K562 (cell line): ENCODE data around the gene KLF2. TPM values are rescaled to one million over a fixed set of nuclear protein-coding genes. Genes with fewer than 3 reads are reported as not detected.
A peak's percentile ranks its signal among the peaks of the same experiment; 100 is the strongest.
"Not testable (repeated sequence)": the region's sequence is repeated elsewhere in the genome, so short reads cannot be mapped to it uniquely, and the experiment has no call there.

Source experiments
- ATAC-seq: fragments of 200-7000 bp; cut with Tn5 transposase; 3 replicates; pipeline ENCODE4 v1.9.1; 2020; ENCODE audit warnings: moderate library complexity
- BruUV-seq: library from RNA; stranded (reverse); fragments of 400-500 nt; replicated peaks from 2 replicates; lab custom pipeline; 2021; lab: Mats Ljungman, UMichigan
- CTCF ChIA-PET: fragments of 300-600 bp; formaldehyde crosslinking; extraction: SDS; loops from one replicate; lab custom pipeline; 2021; ENCODE audit warnings: low intra/inter-chr PET ratio; lab: Yijun Ruan, JAX
- POLR2A ChIA-PET: fragments of 300-600, 350-650 bp; sonication (Branson Sonifier 250); formaldehyde crosslinking; extraction: SDS; loops from one replicate; lab custom pipeline; 2021; ENCODE audit warnings: antibody characterized with exemption, inconsistent platforms; lab: Yijun Ruan, JAX
- DNase-seq, 4 experiments: peaks; one replicate each; pipeline versions ENCODE4 v3.0.0 to v3.0.0-alpha.2; 2011 to 2018; ENCODE audit warnings: low spot score in 3 of 4, mixed read lengths in 3 of 4; ENCODE audit errors: extremely low read depth in 1 of 4
- FAIRE-seq: peaks from 2 replicates; lab custom pipeline; 2011; peaks lifted over from hg19 to GRCh38; lab: Jason Lieb, UNC
- H2AFZ ChIP-seq: 2 replicates; pipeline ENCODE4 v1.6.0; 2011; ENCODE audit warnings: low read depth, low read length, control low read depth, inconsistent platforms
- H3K27ac ChIP-seq: fragments of 200-600 bp; 3 replicates; pipeline ENCODE4 v1.8.0; 2011; ENCODE audit warnings: low read depth, mild to moderate bottlenecking, control low read depth, inconsistent platforms, low read length, moderate library complexity, mixed read lengths; ENCODE audit errors: extremely low read depth
- H3K27me3 ChIP-seq, 2 experiments: fragments of 300-600 bp in 1 of 2; 2 replicates in 1 of 2; 3 replicates in 1 of 2; pipeline versions ENCODE4 v1.6.0 to v1.8.0; 2011; ENCODE audit warnings: inconsistent platforms in 2 of 2, low read length in 2 of 2, mild to moderate bottlenecking in 1 of 2, mixed read lengths in 1 of 2, moderate library complexity in 1 of 2; ENCODE audit not compliant: control insufficient read depth in 2 of 2, insufficient read depth in 2 of 2
- H3K36me3 ChIP-seq: fragments of 300-600 bp; 3 replicates; pipeline ENCODE4 v1.8.0; 2011; ENCODE audit warnings: mild to moderate bottlenecking, low read length, inconsistent platforms; ENCODE audit not compliant: control insufficient read depth, insufficient read depth
- H3K4me1 ChIP-seq, 2 experiments: fragments of 200-600 bp in 1 of 2; replicated peaks in 1 of 2; 2 replicates in 1 of 2; 3 replicates in 1 of 2; pipeline versions ENCODE4 v1.5.1 to v1.8.0; 2011; ENCODE audit warnings: inconsistent platforms in 2 of 2, low read length in 2 of 2, mild to moderate bottlenecking in 1 of 2, mixed read lengths in 1 of 2, moderate library complexity in 1 of 2; ENCODE audit not compliant: control insufficient read depth in 2 of 2, insufficient read depth in 2 of 2
- H3K4me2 ChIP-seq: 2 replicates; pipeline ENCODE4 v1.6.1; 2011; ENCODE audit warnings: low read length, control low read depth, inconsistent platforms, mixed read lengths; ENCODE audit not compliant: insufficient read depth
- H3K4me3 ChIP-seq: fragments of 200-600 bp; sonication (generic), shearing (Covaris generic); 2 replicates; pipeline ENCODE4 v1.5.1; 2016; ENCODE audit warnings: control low read depth, inconsistent platforms
- H3K79me2 ChIP-seq: fragments of 200-600 bp; 3 replicates; pipeline ENCODE4 v1.8.0; 2011; ENCODE audit warnings: low read length, inconsistent platforms; ENCODE audit not compliant: control insufficient read depth, insufficient read depth
- H3K9ac ChIP-seq, 2 experiments: 2 replicates each; pipeline versions ENCODE4 v1.6.0 to v1.6.1; 2011; ENCODE audit warnings: low read depth in 2 of 2, low read length in 2 of 2, control low read depth in 1 of 2, inconsistent platforms in 1 of 2, mild to moderate bottlenecking in 1 of 2, mixed read lengths in 1 of 2; ENCODE audit not compliant: insufficient read depth in 1 of 2
- H3K9me1 ChIP-seq: one replicate; pipeline ENCODE4 v1.6.0; 2011; ENCODE audit warnings: inconsistent platforms, mild to moderate bottlenecking, low read length, moderate library complexity; ENCODE audit not compliant: control insufficient read depth, insufficient read depth
- H3K9me3 ChIP-seq: replicated peaks from 2 replicates; pipeline ENCODE4 v1.5.1; 2011; ENCODE audit warnings: low read depth, low read length, inconsistent platforms; ENCODE audit not compliant: control insufficient read depth, insufficient read depth
- H4K20me1 ChIP-seq: replicated peaks from 2 replicates; pipeline ENCODE4 v1.6.1; 2011; ENCODE audit warnings: low read length, inconsistent platforms, mixed read lengths; ENCODE audit not compliant: control insufficient read depth, insufficient read depth
- ZNF121 ChIP-seq: sonication (generic); formaldehyde crosslinking; conservative IDR thresholded peaks from 2 replicates; pipeline ENCODE4 v1.8.0; 2022; ENCODE audit warnings: missing genetic modification reagents
- ZNF316 ChIP-seq: fragments of 450-650 bp; IDR thresholded peaks from 2 replicates; pipeline ENCODE4 v1.6.1; 2016
- WGBS: fragments of 100-300 bp; shearing (Covaris generic); methylation state at CpG from one replicate; pipeline ENCODE4 v1.1.6; 2016; ENCODE audit warnings: low coverage, mixed read lengths; ENCODE audit not compliant: insufficient coverage; ENCODE audit errors: missing lambda C conversion rate; 5-methylcytosine and 5-hydroxymethylcytosine counted together
- in situ Hi-C: fragments of 300-500 bp; cut with MboI; formaldehyde crosslinking; loops from 4 replicates; pipeline ENCODE4 v1.15.0; 2018; ENCODE audit warnings: inconsistent platforms, mixed read lengths
- intact Hi-C: fragments of 100-400 bp; cut with micrococcal nuclease; formaldehyde crosslinking; loops from 2 replicates; pipeline ENCODE4 v1.14.2; 2022
- polyA plus RNA-seq, 8 experiments: library from polyadenylated mRNA; depleted of rRNA in 4 of 8; stranded (reverse) in 5 of 8; unstranded in 3 of 8; fragments of >200 nt; fragmentation: Nextera tagmentation in 2 of 8; fragmentation: Illumina TruSeq in 1 of 8; extraction: Ambion mirVana in 2 of 8; extraction: Trizol in 1 of 8; gene quantifications; 2 replicates each; pipeline versions ENCODE4 v1.2.1 to v1.2.3, GENCODE V29; 2011 to 2014; ENCODE audit warnings: inconsistent platforms in 1 of 8, missing spikeins in 1 of 8
- total RNA-seq, 7 experiments: library from RNA; depleted of rRNA in 6 of 7; stranded (reverse); fragments of >200 nt in 6 of 7; fragmentation: Illumina TruSeq in 2 of 7; extraction: Trizol in 2 of 7; gene quantifications; 2 replicates each; pipeline versions ENCODE4 v1.2.1 to v1.2.3, GENCODE V29; 2011 to 2021; ENCODE audit warnings: low replicate concordance in 1 of 7

KLF2 gene
- total and polyA plus RNA-seq, 9 of the 15 experiments (the other 6 are each of a cell fraction or from before 2014, with no cell fraction given), result 0.07 to 0.71 TPM; not detected in 7

DNA sequence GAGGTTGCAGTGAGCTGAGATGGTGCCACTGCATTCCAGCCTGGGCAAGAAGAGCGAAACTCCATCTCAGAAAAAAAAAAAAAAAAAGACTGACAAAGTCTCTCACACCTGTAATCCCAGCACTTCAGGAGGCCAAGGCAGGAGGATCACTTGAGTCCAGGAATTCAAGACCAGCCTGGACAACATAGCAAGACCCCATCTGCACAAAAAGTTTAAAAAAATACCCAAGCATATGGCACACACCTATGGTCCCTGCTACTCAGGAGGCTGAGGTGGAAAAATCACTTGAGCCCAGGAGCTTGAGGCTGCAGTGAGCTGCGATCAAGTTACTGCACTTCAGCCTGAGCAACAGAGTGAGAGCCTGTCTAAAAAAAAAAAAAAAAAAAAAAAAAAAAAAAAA is 20.1 kb upstream of the KLF2 start:
- 0% methylated on average over 1 of the region's 2 CpGs for WGBS

DNA sequence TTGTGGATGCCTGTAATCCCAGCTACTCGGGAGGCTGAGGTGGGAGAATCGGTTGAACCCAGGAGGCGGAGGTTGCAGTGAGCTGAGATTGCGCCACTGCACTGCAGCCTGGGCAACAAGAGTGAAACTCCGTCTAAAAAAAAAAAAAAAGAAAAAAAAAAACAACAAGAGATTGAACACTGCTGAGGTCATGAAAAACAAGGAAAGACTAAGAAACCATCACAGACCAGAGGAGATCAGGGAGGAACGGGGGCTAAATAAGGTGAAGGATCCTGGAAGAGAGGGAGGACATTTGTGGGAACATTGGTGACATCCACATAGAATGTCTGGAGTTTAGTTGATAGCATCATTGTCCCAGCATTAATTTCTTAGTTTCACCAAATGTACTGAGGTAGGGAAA is 19.6 kb upstream of the KLF2 start:
- H3K36me3 ChIP-seq, ATAC-seq, H3K4me2 ChIP-seq, H3K4me3 ChIP-seq, H3K79me2 ChIP-seq, DNase-seq, in situ Hi-C loops, H3K9me3 ChIP-seq, FAIRE-seq, H3K4me1 ChIP-seq, H2AFZ ChIP-seq, H3K9ac ChIP-seq, H3K9me1 ChIP-seq, CTCF ChIA-PET, H4K20me1 ChIP-seq, H3K27ac ChIP-seq, BruUV-seq, intact Hi-C loops: not testable (repeated sequence)
- WGBS, result 5% methylated on average over 6 of the region's 6 CpGs
- POLR2A ChIA-PET, result interaction anchor here (0.5 to 1.6 kb wide), 2 partner anchors 17 to 128 kb away, joined by 3 to 5 read pairs; no protein-coding TSS in a partner anchor
- TF ChIP-seq ZNF316, result 0 out of 2 replicates have a peak, but pooled peaks have one; percentile 7
- peaks cover 10 to 36% of the 10 kb centered on the region in 2 experiments; a peak in 4 of 5 replicates for H3K27me3 ChIP-seq

More for the DNA sequence above, 20.1 kb upstream of the KLF2 start:
- BruUV-seq, H4K20me1 ChIP-seq, H3K4me1 ChIP-seq, H3K4me3 ChIP-seq, in situ Hi-C loops, H3K79me2 ChIP-seq, H3K27ac ChIP-seq, H3K9ac ChIP-seq, H3K4me2 ChIP-seq, H3K9me1 ChIP-seq, H3K9me3 ChIP-seq, CTCF ChIA-PET, ATAC-seq, FAIRE-seq, H2AFZ ChIP-seq, intact Hi-C loops, H3K36me3 ChIP-seq, DNase-seq: not testable (repeated sequence)
- peaks cover 10 to 36% of the 10 kb centered on the region in 2 experiments; a peak in 4 of 5 replicates for H3K27me3 ChIP-seq
- TF ChIP-seq ZNF121 (CRISPR knock-in tag), result peak; percentile 80
- POLR2A ChIA-PET, result interaction anchor here (1.6 kb wide), 1 partner anchor 18 kb away, joined by 5 read pairs; no protein-coding TSS in a partner anchor
